Activated naive CD4-positive, alpha-beta T cell treated with Interleukin-2 at 50 U/mL for 16 hours (primary cell): ENCODE results near the gene MARK3.

ENCODE experiments used
- DNase-seq: peaks from one replicate; pipeline ENCODE4 v3.0.0-alpha.2; 2020

MARK3 gene

GRCh38 chr14:103443111-103443510 is 57.9 kb downstream of the MARK3 start:
- DNase-seq, result no peak

DNA sequence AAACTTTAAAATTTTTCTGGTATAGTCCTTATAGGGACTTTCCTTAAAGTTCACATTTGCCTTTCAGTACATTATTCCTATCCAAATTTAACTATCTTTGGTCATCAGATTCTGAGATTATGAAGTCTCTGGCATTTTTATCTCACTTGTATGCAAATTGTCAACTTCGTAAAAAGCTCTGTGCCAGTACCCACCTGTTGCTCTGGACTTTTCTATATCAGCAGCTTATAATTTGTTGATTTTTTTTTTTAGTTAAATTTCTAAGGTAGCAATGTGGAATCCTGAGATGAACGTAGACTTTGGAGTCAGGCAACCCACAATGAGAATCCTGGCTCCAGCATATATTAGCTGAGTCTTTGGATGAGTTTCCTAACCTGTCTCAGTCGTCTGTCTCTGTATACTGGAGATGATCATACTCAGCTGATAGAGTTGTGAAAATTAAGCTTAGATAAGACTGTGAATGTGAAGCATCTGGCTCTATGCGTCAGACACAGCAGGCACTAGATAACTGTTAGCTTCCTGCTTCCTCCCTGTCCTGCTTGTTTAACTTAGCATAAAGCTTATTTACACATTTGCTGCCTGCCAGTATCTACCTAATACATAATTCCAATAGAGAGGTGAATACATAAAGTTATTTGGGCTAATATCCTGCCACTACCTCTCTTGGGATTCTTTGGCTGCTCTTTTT is 59.8 kb downstream of the MARK3 start:
- no peak for DNase-seq

DNA sequence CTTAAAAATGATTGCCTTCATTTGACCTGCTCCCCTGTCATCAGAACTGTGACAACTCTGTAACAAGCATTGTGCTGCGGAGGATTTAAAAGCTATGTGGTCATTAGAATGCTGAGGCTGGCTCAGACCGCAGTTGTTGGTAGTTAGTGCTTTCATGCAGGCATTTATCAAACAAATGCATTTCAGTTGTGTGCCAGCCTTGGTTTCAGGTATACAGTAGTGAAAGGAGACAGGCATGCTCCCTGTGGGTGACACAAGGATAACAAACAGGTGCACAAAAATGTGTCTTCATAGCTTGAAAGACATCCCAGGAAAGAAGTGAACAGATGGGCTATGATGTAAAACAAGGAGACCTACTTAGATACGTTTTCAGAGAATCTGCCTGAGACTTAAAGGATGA is 60.6 kb downstream of the MARK3 start:
- DNase-seq, result no peak

GRCh38 chr14:103448097-103448496 is 62.9 kb downstream of the MARK3 start:
- no peak for DNase-seq

GRCh38 chr14:103449634-103450161 is 64.5 kb downstream of the MARK3 start:
- no peak for DNase-seq

- no peak for DNase-seq
Observed at GRCh38 chr14:103450416-103450815, 65.2 kb downstream of the MARK3 start.

- no peak for DNase-seq
Observed at GRCh38 chr14:103451401-103451800, 66.2 kb downstream of the MARK3 start.

DNA sequence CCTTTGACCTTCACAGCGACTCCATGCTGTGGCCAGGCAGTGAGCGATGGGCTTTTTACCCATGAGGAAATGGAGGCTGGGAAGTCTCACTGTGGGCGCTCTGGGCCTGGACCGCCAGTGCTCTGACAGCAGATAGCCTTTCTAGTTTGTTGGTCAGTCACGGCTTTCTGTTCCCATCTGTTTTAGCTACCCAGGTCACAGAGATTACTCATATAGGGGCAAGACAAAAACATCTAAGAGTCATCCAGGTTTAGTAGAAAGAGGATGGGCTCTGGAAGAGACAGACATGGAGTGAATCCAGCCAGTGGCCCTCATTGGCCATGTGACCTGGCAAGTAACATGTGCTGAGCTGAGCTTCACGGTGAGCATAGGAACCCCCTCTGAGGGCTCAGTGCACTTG is 68.6 kb downstream of the MARK3 start:
- no peak for DNase-seq

GRCh38 chr14:103456167-103456835 is 71.1 kb downstream of the MARK3 start:
- no peak for DNase-seq

DNA sequence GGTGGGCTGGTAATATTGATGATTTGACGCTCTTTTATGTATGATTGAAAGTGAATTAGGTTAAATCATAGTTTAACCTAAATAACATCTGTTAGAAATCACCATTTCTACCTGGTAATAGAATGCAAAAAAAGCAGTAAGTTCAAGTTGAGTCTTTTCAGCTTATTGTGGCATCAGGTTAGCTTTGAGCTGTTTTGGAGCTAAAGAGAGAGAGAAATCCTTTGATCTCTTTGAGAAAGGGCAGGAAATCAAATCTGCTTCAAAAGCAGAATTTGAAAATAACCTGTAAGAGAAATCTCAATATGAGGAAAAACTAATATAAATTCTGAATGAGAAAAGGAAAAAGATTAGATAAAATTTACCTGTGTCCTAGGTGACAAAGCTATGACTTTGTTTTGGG is 75.2 kb downstream of the MARK3 start:
- DNase-seq, result no peak

DNA sequence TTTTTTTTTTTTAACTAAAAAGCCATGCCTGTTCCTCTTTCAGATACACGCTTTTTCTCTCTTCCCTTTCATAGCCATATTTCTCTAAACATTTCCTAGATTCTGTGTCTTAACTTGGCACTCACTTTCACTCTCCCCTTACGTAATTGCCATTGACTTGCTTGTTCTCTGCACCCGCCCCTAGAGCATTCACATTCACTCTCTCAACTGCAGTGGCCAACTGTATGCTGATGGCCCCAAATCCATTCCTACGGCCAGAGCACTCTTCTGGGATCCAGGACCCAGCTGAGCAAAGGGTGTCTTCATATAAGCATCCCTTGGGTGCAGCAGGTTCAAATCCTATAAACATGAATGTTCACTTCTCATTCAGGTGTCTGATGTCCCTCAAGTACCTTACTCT is 77.9 kb downstream of the MARK3 start:
- DNase-seq, result no peak

DNA sequence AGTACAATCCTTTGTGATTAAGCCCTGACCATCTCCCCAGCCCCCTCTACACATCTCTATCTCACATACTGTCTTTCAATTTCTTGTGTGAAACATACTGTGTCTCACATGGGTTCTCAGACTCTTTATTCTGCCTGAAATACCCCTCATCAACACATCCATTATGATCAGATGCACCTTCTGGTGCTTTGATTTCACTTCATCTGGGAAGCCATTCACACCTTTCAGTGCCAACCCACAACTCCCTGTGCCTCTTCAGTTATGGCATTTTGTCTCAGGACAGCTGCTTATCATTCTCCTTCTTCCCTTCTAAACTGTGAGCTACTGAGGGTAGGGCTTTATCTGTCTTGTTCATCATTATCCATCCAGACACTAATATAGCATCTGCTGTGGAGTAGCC is 78.6 kb downstream of the MARK3 start:
- DNase-seq, result no peak

- no peak for DNase-seq
Observed at GRCh38 chr14:103472939-103473338, 87.7 kb downstream of the MARK3 start.

GRCh38 chr14:103474893-103475292 is 89.7 kb downstream of the MARK3 start:
- no peak for DNase-seq

- DNase-seq, result no peak
Observed at GRCh38 chr14:103476065-103476464, 90.8 kb downstream of the MARK3 start.

GRCh38 chr14:103476631-103477030 is 91.4 kb downstream of the MARK3 start:
- DNase-seq, result no peak

DNA sequence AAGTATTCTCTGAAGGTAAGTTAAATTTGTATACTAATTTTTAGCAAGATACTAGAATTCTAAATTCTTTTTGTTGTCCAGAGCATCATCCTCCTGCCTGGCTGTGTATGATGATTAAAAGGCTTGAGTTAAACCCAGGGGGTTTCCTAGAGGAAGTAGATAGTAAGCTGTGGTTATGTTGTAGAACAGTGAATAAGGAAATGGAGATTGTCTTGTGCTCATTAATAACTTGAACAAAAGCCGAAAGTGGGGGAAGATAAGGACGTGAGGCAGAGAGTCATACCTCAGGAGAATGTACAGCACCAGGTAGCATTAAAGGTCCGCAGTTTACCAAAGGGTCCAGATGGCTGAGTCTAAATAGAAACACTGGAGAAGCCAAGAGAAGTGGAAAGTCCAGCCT is 95.4 kb downstream of the MARK3 start:
- no peak for DNase-seq

- no peak for DNase-seq
Observed at GRCh38 chr14:103483600-103483999, 98.4 kb downstream of the MARK3 start.

GRCh38 chr14:103485504-103485903 is 100.3 kb downstream of the MARK3 start:
- no peak for DNase-seq

- DNase-seq, result no peak
Observed at GRCh38 chr14:103488071-103488470, 102.9 kb downstream of the MARK3 start.

DNA sequence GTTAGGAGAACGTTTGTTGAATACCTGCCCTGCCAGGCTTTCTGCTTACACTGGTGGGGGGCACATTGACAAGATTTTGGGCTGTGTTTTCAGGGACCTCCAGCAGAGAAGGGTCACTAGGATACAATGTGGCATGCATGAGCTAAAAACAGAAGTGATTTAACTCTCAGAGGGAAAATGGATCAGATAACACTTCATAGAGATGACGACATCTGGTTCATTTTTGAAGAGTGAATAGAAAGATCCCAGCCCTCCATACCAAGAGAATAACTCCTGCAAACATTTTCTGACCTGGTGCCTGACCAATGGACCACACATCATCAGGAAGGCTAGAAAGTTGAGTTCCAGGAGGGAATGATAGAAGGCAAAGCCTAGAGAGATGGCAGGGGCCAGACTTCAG is 103.7 kb downstream of the MARK3 start:
- DNase-seq, result no peak

- DNase-seq, result no peak
Observed at GRCh38 chr14:103489621-103490020, 104.4 kb downstream of the MARK3 start.

- no peak for DNase-seq
Observed at GRCh38 chr14:103491691-103492090, 106.5 kb downstream of the MARK3 start.

GRCh38 chr14:103492156-103492925 is 107.1 kb downstream of the MARK3 start:
- DNase-seq, result no peak
